ENCODE results near the gene SNAPC3. TPM values are rescaled to one million over a fixed set of nuclear protein-coding genes. Genes with fewer than 3 reads are reported as not detected.
"Not testable (repeated sequence)": the region's sequence is repeated elsewhere in the genome, so short reads cannot be mapped to it uniquely, and the experiment has no call there.

The SNAPC3 gene
- total RNA-seq, 1 experiment from 2014 or later, result 28.0 TPM

- Histone ChIP-seq H3K9ac (ENCODE audit: extremely low read depth, insufficient read length, low read length) (no peak overlapping the region), H3K18ac (ENCODE audit: insufficient read length, low read depth, low read length) (no peak overlapping the region), H3K27me3 (ENCODE audit: insufficient read depth, low read length) (no peaks in the 10 kb centered on the region), H2BK5ac (ENCODE audit: insufficient read length, low read length) (no peak overlapping the region), H4K20me1 (ENCODE audit: control insufficient read depth, insufficient read depth, insufficient read length) (no peaks in the 10 kb centered on the region), H3K79me2 (ENCODE audit: insufficient read depth, low read length) (no peaks in the 10 kb centered on the region), H2AFZ (ENCODE audit: low read length) (no peak overlapping the region), H4K91ac (ENCODE audit: insufficient read length, low read depth, low read length) (no peak overlapping the region), H3K4me2 (ENCODE audit: insufficient read depth, insufficient read length, low read length) (no peak overlapping the region), H3K14ac (ENCODE audit: insufficient read depth, low read length) (no peak overlapping the region), H3K79me1 (ENCODE audit: insufficient read depth, low read depth, low read length, poor library complexity, severe bottlenecking) (no peaks in the 10 kb centered on the region), H2BK120ac (ENCODE audit: low read depth, low read length, poor library complexity, severe bottlenecking) (no peak overlapping the region), H2AK5ac (ENCODE audit: insufficient read length, low read length) (no peak overlapping the region), H2BK15ac (ENCODE audit: low read depth, low read length) (no peak overlapping the region), H4K8ac (replicated peaks; ENCODE audit: insufficient read length, low read depth, low read length) (no peak overlapping the region), H3K4ac (ENCODE audit: low read depth, low read length) (no peak overlapping the region), H2BK12ac (ENCODE audit: insufficient read length, low read depth, low read length) (no peak overlapping the region), H4K5ac (ENCODE audit: insufficient read length, low read depth, low read length) (no peak overlapping the region), H2BK20ac (ENCODE audit: low read depth, low read length, poor library complexity, severe bottlenecking) (no peak overlapping the region), H3K23me2 (ENCODE audit: insufficient read length, low read depth, low read length, poor library complexity, severe bottlenecking) (no peaks in the 10 kb centered on the region), H3T11ph (ENCODE audit: low read length) (no peak overlapping the region), H3K23ac (ENCODE audit: insufficient read length, low read depth, low read length) (no peak overlapping the region), H3K4me1 (ENCODE audit: insufficient read depth, low read length) (no peaks in the 10 kb centered on the region), H3K56ac (ENCODE audit: insufficient read length, low read depth, low read length) (no peak overlapping the region), H3K27ac (ENCODE audit: insufficient read length, low read depth, low read length) (no peak overlapping the region), H3K9me3 (ENCODE audit: control insufficient read depth, low read depth, low read length) (no peaks in the 10 kb centered on the region)
- H3K4me3 Mint-ChIP-seq, result no peak overlapping the region
- no CpG with 5 or more reads among the region's 4 CpGs for WGBS (ENCODE audit: extremely low coverage, insufficient read length, low lambda C conversion rate)
- no peak for TF ChIP-seq CTCF (conservative IDR thresholded peaks at IDR 0.05)
- H3K36me3 Mint-ChIP-seq (ENCODE audit: insufficient read depth in 1 of 3, low read depth in 3 of 3), result peaks cover 0 to 9% (median 3%) of the 10 kb centered on the region in 3 experiments; a peak in 5 of 7 replicates
- H3K27ac Mint-ChIP-seq, result no peak overlapping the region
- H3K9me3 Mint-ChIP-seq, result peaks cover 9 to 17% of the 10 kb centered on the region in 2 experiments; a peak in 4 of 5 replicates
- peaks cover 19 to 23% of the 10 kb centered on the region in 2 experiments for H3K4me1 Mint-ChIP-seq
- DNase-seq, result no peak
- no peaks in the 10 kb centered on the region; the same call in 1 of the 2 replicates for H3K27me3 Mint-ChIP-seq (ENCODE audit: low read depth)
These were observed 44.8 kb upstream of the SNAPC3 start for GRCh38 chr9:15377625-15378540.

GRCh38 chr9:15379317-15379716, 43.4 kb upstream of the SNAPC3 start:
- not testable (repeated sequence) for H2BK5ac ChIP-seq (ENCODE audit: insufficient read length, low read length); H2BK15ac ChIP-seq (ENCODE audit: low read depth, low read length); H3K27ac ChIP-seq (ENCODE audit: insufficient read length, low read depth, low read length); H3K9me3 ChIP-seq (ENCODE audit: control insufficient read depth, low read depth, low read length); H3K18ac ChIP-seq (ENCODE audit: insufficient read length, low read depth, low read length); H4K91ac ChIP-seq (ENCODE audit: insufficient read length, low read depth, low read length); H2BK12ac ChIP-seq (ENCODE audit: insufficient read length, low read depth, low read length); H3K9ac ChIP-seq (ENCODE audit: extremely low read depth, insufficient read length, low read length); H3K14ac ChIP-seq (ENCODE audit: insufficient read depth, low read length); H3K23ac ChIP-seq (ENCODE audit: insufficient read length, low read depth, low read length); H2BK120ac ChIP-seq (ENCODE audit: low read depth, low read length, poor library complexity, severe bottlenecking); H4K20me1 ChIP-seq (ENCODE audit: control insufficient read depth, insufficient read depth, insufficient read length); H3K27me3 ChIP-seq (ENCODE audit: insufficient read depth, low read length); H2BK20ac ChIP-seq (ENCODE audit: low read depth, low read length, poor library complexity, severe bottlenecking); H3K27ac Mint-ChIP-seq; H3K56ac ChIP-seq (ENCODE audit: insufficient read length, low read depth, low read length); H3T11ph ChIP-seq (ENCODE audit: low read length); H3K79me2 ChIP-seq (ENCODE audit: insufficient read depth, low read length); H3K23me2 ChIP-seq (ENCODE audit: insufficient read length, low read depth, low read length, poor library complexity, severe bottlenecking); H2AFZ ChIP-seq (ENCODE audit: low read length); H3K4me2 ChIP-seq (ENCODE audit: insufficient read depth, insufficient read length, low read length); H3K79me1 ChIP-seq (ENCODE audit: insufficient read depth, low read depth, low read length, poor library complexity, severe bottlenecking); H2AK5ac ChIP-seq (ENCODE audit: insufficient read length, low read length); H3K4ac ChIP-seq (ENCODE audit: low read depth, low read length); H3K4me3 Mint-ChIP-seq; H3K36me3 Mint-ChIP-seq (ENCODE audit: insufficient read depth in 1 of 3, low read depth in 3 of 3); H4K5ac ChIP-seq (ENCODE audit: insufficient read length, low read depth, low read length); DNase-seq; H3K27me3 Mint-ChIP-seq (ENCODE audit: low read depth); H3K4me1 ChIP-seq (ENCODE audit: insufficient read depth, low read length); H4K8ac ChIP-seq (replicated peaks; ENCODE audit: insufficient read length, low read depth, low read length)
- H3K4me1 Mint-ChIP-seq, result peaks cover 16% of the 10 kb centered on the region in 2 experiments
- WGBS (ENCODE audit: extremely low coverage, insufficient read length, low lambda C conversion rate), result no CpG with 5 or more reads among the region's 4 CpGs
- H3K9me3 Mint-ChIP-seq, result peaks cover 9 to 17% of the 10 kb centered on the region in 2 experiments; a peak in 4 of 5 replicates

Data from H9 (cell line).